Type B pancreatic cell (in vitro differentiated cells): ENCODE measurements around the gene HABP2. TPM values are rescaled to one million over a fixed set of nuclear protein-coding genes. Genes with fewer than 3 reads are reported as not detected.

ENCODE experiments used
- DNase-seq: peaks from one replicate; pipeline ENCODE4 v3.0.0; 2021; ENCODE audit warnings: mixed read lengths; ENCODE audit not compliant: unreplicated experiment; ENCODE audit errors: extremely low spot score
- H3K27ac Mint-ChIP-seq: 2 replicates; pipeline ENCODE4 v1.8.0; 2021; ENCODE audit warnings: mild to moderate bottlenecking, mixed read lengths
- H3K27me3 Mint-ChIP-seq: 2 replicates; pipeline ENCODE4 v1.8.0; 2021; ENCODE audit warnings: mixed read lengths
- H3K36me3 Mint-ChIP-seq: 2 replicates; pipeline ENCODE4 v1.8.0; 2021; ENCODE audit warnings: mixed read lengths
- H3K4me1 Mint-ChIP-seq: one replicate; pipeline ENCODE4 v1.8.0; 2021; ENCODE audit warnings: mixed read lengths; ENCODE audit not compliant: unreplicated experiment
- H3K4me3 Mint-ChIP-seq: 2 replicates; pipeline ENCODE4 v1.8.0; 2021; ENCODE audit warnings: mild to moderate bottlenecking, mixed read lengths
- H3K9me3 Mint-ChIP-seq: 2 replicates; pipeline ENCODE4 v1.8.0; 2021; ENCODE audit warnings: mixed read lengths
- CTCF ChIP-seq: fragments of 200-600 bp; sonication (generic); conservative IDR thresholded peaks from 2 replicates; pipeline ENCODE4 v1.5.0; 2021; ENCODE audit warnings: antibody characterized with exemption, mild to moderate bottlenecking
- total RNA-seq: library from RNA; stranded (reverse); gene quantifications from 2 replicates; pipeline ENCODE4 v1.2.1, GENCODE V29; 2021; ENCODE audit warnings: low replicate concordance

Gene HABP2
- total RNA-seq, 1 donor from 2014 or later: 7.5 TPM

GRCh38 chr10:113562704-113563103, 9.9 kb downstream of the HABP2 start:
- Mint-ChIP-seq H3K9me3 (no peaks in the 10 kb centered on the region), H3K36me3 (no peaks in the 10 kb centered on the region), H3K27me3 (peaks cover 47% of the 10 kb centered on the region), H3K4me1 (peaks cover 28% of the 10 kb centered on the region), H3K27ac (no peak overlapping the region), H3K4me3 (no peak overlapping the region)
- TF ChIP-seq CTCF: no peak
- DNase-seq: no peak

GRCh38 chr10:113563306-113564088, 10.6 kb downstream of the HABP2 start:
- H3K9me3 Mint-ChIP-seq: no peaks in the 10 kb centered on the region
- DNase-seq: peak; percentile 85
- TF ChIP-seq CTCF: peak; percentile 98
- H3K27ac Mint-ChIP-seq: peak overlapping the region; percentile 17
- H3K4me3 Mint-ChIP-seq: peak overlapping the region; percentile 84
- no peaks in the 10 kb centered on the region for H3K36me3 Mint-ChIP-seq
- H3K27me3 Mint-ChIP-seq: peaks cover 43% of the 10 kb centered on the region
- peaks cover 20% of the 10 kb centered on the region for H3K4me1 Mint-ChIP-seq

- Mint-ChIP-seq H3K9me3 (no peaks in the 10 kb centered on the region), H3K4me3 (no peak overlapping the region), H3K4me1 (peaks cover 19% of the 10 kb centered on the region), H3K27me3 (peaks cover 30% of the 10 kb centered on the region), H3K27ac (no peak overlapping the region), H3K36me3 (no peaks in the 10 kb centered on the region)
- TF ChIP-seq CTCF: no peak
- DNase-seq: no peak
These were observed 12.5 kb downstream of the HABP2 start for GRCh38 chr10:113565364-113565763.

GRCh38 chr10:113566888-113567287, 14.0 kb downstream of the HABP2 start:
- Mint-ChIP-seq H3K36me3 (no peaks in the 10 kb centered on the region), H3K4me1 (peaks cover 19% of the 10 kb centered on the region), H3K27ac (no peak overlapping the region), H3K9me3 (no peaks in the 10 kb centered on the region), H3K27me3 (peaks cover 26% of the 10 kb centered on the region), H3K4me3 (no peak overlapping the region)
- no peak for TF ChIP-seq CTCF
- DNase-seq: no peak

- peaks cover 5% of the 10 kb centered on the region for H3K4me1 Mint-ChIP-seq
- TF ChIP-seq CTCF: no peak
- H3K27me3 Mint-ChIP-seq: peaks cover 36% of the 10 kb centered on the region
- H3K36me3 Mint-ChIP-seq: no peaks in the 10 kb centered on the region
- H3K4me3 Mint-ChIP-seq: no peak overlapping the region
- no peak overlapping the region for H3K27ac Mint-ChIP-seq
- DNase-seq: no peak
- no peaks in the 10 kb centered on the region for H3K9me3 Mint-ChIP-seq
These were observed 16.7 kb downstream of the HABP2 start for GRCh38 chr10:113569576-113569975.
